ENCODE data around the gene TTC32. TPM values are rescaled to one million over a fixed set of nuclear protein-coding genes. Genes with fewer than 3 reads are reported as not detected.

TTC32 gene
- total and polyA plus RNA-seq, 2 donors (not counting 3 experiments of a cell fraction or from before 2014, with no cell fraction given) = 8.8 to 9.4 TPM

DNA sequence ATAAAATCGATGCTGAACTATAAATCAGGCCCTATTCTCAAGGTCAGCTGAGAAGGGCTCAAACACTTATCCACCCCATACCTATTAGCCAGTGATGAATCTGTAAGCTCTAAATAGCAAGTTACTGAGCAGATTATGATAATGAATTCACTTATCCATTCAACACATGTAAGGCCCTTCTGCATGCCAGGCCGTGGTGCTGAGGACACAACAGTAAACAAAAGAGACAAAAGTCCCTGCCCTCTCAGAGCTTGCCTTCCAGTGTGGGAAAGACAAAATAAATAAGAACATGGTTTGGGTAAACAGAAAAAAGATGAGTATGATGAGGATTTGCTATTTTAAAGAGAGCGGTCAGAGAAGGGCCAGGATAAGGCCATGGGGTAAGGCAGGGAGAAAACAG lies 11.7 kb downstream of the TTC32 start:
- Histone ChIP-seq H3K9me1 (replicated peaks; ENCODE audit: control insufficient read depth, extremely low read depth, insufficient read depth, low read length) (no peaks in the 10 kb centered on the region), H3K9me3 (replicated peaks; ENCODE audit: control insufficient read depth, insufficient read depth, low read length) (no peaks in the 10 kb centered on the region), H3K4me1 (ENCODE audit: control insufficient read depth, extremely low read depth, insufficient read depth, low read length) (peaks cover 3% of the 10 kb centered on the region), H3K4me2 (ENCODE audit: insufficient read depth, low read length) (no peak overlapping the region), H4K20me1 (replicated peaks; ENCODE audit: control insufficient read depth, extremely low read depth, insufficient read depth, low read length) (no peaks in the 10 kb centered on the region), H3K36me3 (ENCODE audit: control insufficient read depth in 2 of 2, extremely low read depth in 1 of 2, insufficient read depth in 2 of 2, low read length in 2 of 2) (no peaks in the 10 kb centered on the region), H3K9ac (replicated peaks; ENCODE audit: extremely low read depth, insufficient read depth, low read length) (no peak overlapping the region), H3K79me2 (ENCODE audit: control insufficient read depth, insufficient read depth, low read length) (peaks cover 2% of the 10 kb centered on the region), H3K27ac (ENCODE audit: insufficient read depth, low read depth, low read length) (no peak overlapping the region), H3K27me3 (ENCODE audit: control insufficient read depth in 2 of 2, insufficient read depth in 2 of 2, low read length in 2 of 2) (no peaks in the 10 kb centered on the region), H3K4me3 (replicated peaks in 1 of 3; ENCODE audit: insufficient read depth in 1 of 3, low read depth in 1 of 3, low read length in 3 of 3) (no peak overlapping the region), H2AFZ (ENCODE audit: low read depth, low read length) (no peak overlapping the region)
- dilution Hi-C loops (cut with MboI; ENCODE audit: extremely low pct_ligation_motif_present, low sequenced_read_pairs) (no loop called here), intact Hi-C loops (cut with micrococcal nuclease) (no loop called here)
- TF ChIP-seq FOS (IDR thresholded peaks at IDR 0.05; ENCODE audit: borderline replicate concordance, insufficient read depth, low read length) = no peak
- TF ChIP-seq, protein P1, sequence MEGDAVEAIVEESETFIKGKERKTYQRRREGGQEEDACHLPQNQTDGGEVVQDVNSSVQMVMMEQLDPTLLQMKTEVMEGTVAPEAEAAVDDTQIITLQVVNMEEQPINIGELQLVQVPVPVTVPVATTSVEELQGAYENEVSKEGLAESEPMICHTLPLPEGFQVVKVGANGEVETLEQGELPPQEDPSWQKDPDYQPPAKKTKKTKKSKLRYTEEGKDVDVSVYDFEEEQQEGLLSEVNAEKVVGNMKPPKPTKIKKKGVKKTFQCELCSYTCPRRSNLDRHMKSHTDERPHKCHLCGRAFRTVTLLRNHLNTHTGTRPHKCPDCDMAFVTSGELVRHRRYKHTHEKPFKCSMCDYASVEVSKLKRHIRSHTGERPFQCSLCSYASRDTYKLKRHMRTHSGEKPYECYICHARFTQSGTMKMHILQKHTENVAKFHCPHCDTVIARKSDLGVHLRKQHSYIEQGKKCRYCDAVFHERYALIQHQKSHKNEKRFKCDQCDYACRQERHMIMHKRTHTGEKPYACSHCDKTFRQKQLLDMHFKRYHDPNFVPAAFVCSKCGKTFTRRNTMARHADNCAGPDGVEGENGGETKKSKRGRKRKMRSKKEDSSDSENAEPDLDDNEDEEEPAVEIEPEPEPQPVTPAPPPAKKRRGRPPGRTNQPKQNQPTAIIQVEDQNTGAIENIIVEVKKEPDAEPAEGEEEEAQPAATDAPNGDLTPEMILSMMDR (IDR thresholded peaks at IDR 0.05; ENCODE audit: extremely low read depth in 1 of 2, insufficient read depth in 1 of 2, low read depth in 1 of 2, low read length in 2 of 2) = no peak
- TF ChIP-seq EZH2 (IDR thresholded peaks at IDR 0.05; ENCODE audit: borderline replicate concordance, low read depth, low read length, severe bottlenecking) = no peak
- TF ChIP-seq POLR2A (IDR thresholded peaks at IDR 0.05; ENCODE audit: low read depth, low read length) = no peak
- TF ChIP-seq MAX (IDR thresholded peaks at IDR 0.05; ENCODE audit: insufficient read depth, insufficient read length) = no peak
- TF ChIP-seq GATA2 (IDR thresholded peaks at IDR 0.05; ENCODE audit: insufficient read depth, insufficient read length, low read depth, low read length) = no peak
- TF ChIP-seq JUN (IDR thresholded peaks at IDR 0.05; ENCODE audit: borderline replicate concordance, insufficient read depth, insufficient read length, low read depth) = no peak
- TF ChIP-seq POLR2AphosphoS5 (IDR thresholded peaks at IDR 0.05; ENCODE audit: insufficient read depth, low read depth, low read length) = no peak
- no peak for TF ChIP-seq MYC (IDR thresholded peaks at IDR 0.05; ENCODE audit: low read depth, low read length)
- ChIA-PET POLR2A (no interaction called here), CTCF (interaction anchor here (1.6 kb wide), 1 partner anchor 15 kb away, joined by 4 read pairs; no protein-coding TSS in a partner anchor)
- FAIRE-seq (no peak), DNase-seq (ENCODE audit: low read depth, low spot score) (no peak)
- BruUV-seq (replicated peaks) = no TSS peak

Measured in endothelial cell of umbilical vein (primary cell).